Measurements from ENCODE around the gene DNAH11. TPM values are rescaled to one million over a fixed set of nuclear protein-coding genes. Genes with fewer than 3 reads are reported as not detected.
"Not testable (repeated sequence)": the region's sequence is repeated elsewhere in the genome, so short reads cannot be mapped to it uniquely, and the experiment has no call there.

Gene DNAH11
- not detected for total RNA-seq

GRCh38 chr7:21542891-21543527 is at the start of gene DNAH11:
DNAH11 (plus strand) TSS chr7:21543039; CDS start chr7:21543246, 207 bp downstream.
- POLR2A ChIA-PET: no interaction called here
- CTCF ChIA-PET: no interaction called here

GRCh38 chr7:21495731-21496130 is 47.1 kb upstream of the DNAH11 start:
- ChIA-PET CTCF (no interaction called here), POLR2A (no interaction called here)

- POLR2A ChIA-PET: no interaction called here
- CTCF ChIA-PET: no interaction called here
Observed at GRCh38 chr7:21497072-21497471, 45.8 kb upstream of the DNAH11 start.

GRCh38 chr7:21500117-21500832 is 42.6 kb upstream of the DNAH11 start:
- POLR2A ChIA-PET: no interaction called here
- CTCF ChIA-PET: no interaction called here

- ChIA-PET CTCF (no interaction called here), POLR2A (no interaction called here)
Observed at GRCh38 chr7:21504021-21504420, 38.8 kb upstream of the DNAH11 start.

- CTCF ChIA-PET: no interaction called here
- POLR2A ChIA-PET: no interaction called here
Observed at GRCh38 chr7:21507627-21508343, 35.1 kb upstream of the DNAH11 start.

- ChIA-PET POLR2A (no interaction called here), CTCF (no interaction called here)
Observed at GRCh38 chr7:21508538-21508937, 34.3 kb upstream of the DNAH11 start.

GRCh38 chr7:21514062-21514461 is 28.8 kb upstream of the DNAH11 start:
- CTCF ChIA-PET: no interaction called here
- POLR2A ChIA-PET: no interaction called here

GRCh38 chr7:21524680-21525079 is 18.2 kb upstream of the DNAH11 start:
- CTCF ChIA-PET: no interaction called here
- POLR2A ChIA-PET: no interaction called here

GRCh38 chr7:21526007-21526406 is 16.8 kb upstream of the DNAH11 start:
- ChIA-PET POLR2A (no interaction called here), CTCF (no interaction called here)

- CTCF ChIA-PET: no interaction called here
- POLR2A ChIA-PET: no interaction called here
Observed at GRCh38 chr7:21526448-21526847, 16.4 kb upstream of the DNAH11 start.

- CTCF ChIA-PET: not testable (repeated sequence)
- POLR2A ChIA-PET: interaction anchor here (0.6 kb wide), 1 partner anchor 1465 kb away, joined by 5 read pairs; no protein-coding TSS in a partner anchor
Observed at GRCh38 chr7:21532485-21532884, 10.4 kb upstream of the DNAH11 start.

- CTCF ChIA-PET, POLR2A ChIA-PET: not testable (repeated sequence)
Observed at GRCh38 chr7:21533646-21534045, 9.2 kb upstream of the DNAH11 start.

GRCh38 chr7:21536445-21537118 is 6.3 kb upstream of the DNAH11 start:
- POLR2A ChIA-PET, CTCF ChIA-PET: not testable (repeated sequence)

- ChIA-PET POLR2A (no interaction called here), CTCF (no interaction called here)
Observed at GRCh38 chr7:21538936-21539495, 3.8 kb upstream of the DNAH11 start.

GRCh38 chr7:21543528-21544302 is 876 bp downstream of the DNAH11 start:
- CTCF ChIA-PET: no interaction called here
- POLR2A ChIA-PET: no interaction called here

GRCh38 chr7:21544303-21544656 is 1.4 kb downstream of the DNAH11 start:
- ChIA-PET POLR2A (no interaction called here), CTCF (no interaction called here)

GRCh38 chr7:21544715-21545114 is 1.9 kb downstream of the DNAH11 start:
- POLR2A ChIA-PET: no interaction called here
- CTCF ChIA-PET: no interaction called here

GRCh38 chr7:21547501-21547900 is 4.7 kb downstream of the DNAH11 start:
- CTCF ChIA-PET: no interaction called here

GRCh38 chr7:21548491-21548890 is 5.7 kb downstream of the DNAH11 start:
- ChIA-PET POLR2A (no interaction called here), CTCF (no interaction called here)

More at GRCh38 chr7:21547501-21547900, 4.7 kb downstream of the DNAH11 start:
- POLR2A ChIA-PET: no interaction called here

All from activated CD8-positive, alpha-beta memory T cell treated with anti-CD3 and anti-CD28 coated beads for 36 hours (primary cell).